Muscle of arm (tissue), 12 donors: ENCODE data around the gene PEX11G. TPM values are rescaled to one million over a fixed set of nuclear protein-coding genes. Genes with fewer than 3 reads are reported as not detected.

Source experiments
- DNase-seq: peaks from one replicate; pipeline ENCODE4 v3.0.0-alpha.2; 2013
- polyA plus RNA-seq, 12 donors: library from polyadenylated mRNA; unstranded; fragments of 120-200 nt; gene quantifications; one replicate each; pipeline ENCODE4 v1.2.1, GENCODE V29; 2013; ENCODE audit not compliant: insufficient read length in 12 of 12

PEX11G gene
- polyA plus RNA-seq, 12 donors = 1.9 to 3.1 (median 2.3) TPM; not detected in 2

GRCh38 chr19:7522072-7522922 lies 33.5 kb upstream of the PEX11G start, which contains the start of gene MCOLN1:
Gene MCOLN1, plus strand, starts transcription at chr19:7522624. Its CDS starts 127 bp downstream, at chr19:7522751.
- DNase-seq = peak; percentile 99

DNA sequence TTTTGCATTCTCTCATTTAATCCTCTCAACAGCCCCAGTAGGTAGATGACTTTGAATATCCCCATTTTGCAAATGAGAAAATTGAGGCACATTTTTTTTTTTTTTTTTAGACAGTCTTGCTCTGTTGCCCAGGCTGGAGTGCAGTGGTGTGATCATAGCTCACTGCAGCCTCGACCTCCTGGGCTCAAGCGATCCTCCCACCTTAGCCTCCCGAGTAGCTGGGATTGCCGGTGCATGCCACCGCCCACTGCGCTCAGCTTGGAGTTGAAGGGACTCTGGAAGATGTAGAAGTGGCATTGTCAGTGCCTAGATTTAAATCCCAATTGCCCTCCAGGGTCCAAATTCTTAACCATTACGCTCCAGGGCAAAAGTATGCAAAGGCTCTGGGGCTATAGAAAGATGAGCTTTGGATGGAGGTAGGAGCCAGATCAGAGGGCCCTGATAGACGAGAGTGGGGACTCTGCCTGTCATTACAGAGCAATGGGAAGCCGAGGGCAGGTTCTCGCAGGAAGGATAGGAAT lies 32.8 kb upstream of the PEX11G start:
- no peak for DNase-seq

- no peak for DNase-seq
These were observed 31.6 kb upstream of the PEX11G start for GRCh38 chr19:7520131-7521051.

DNA sequence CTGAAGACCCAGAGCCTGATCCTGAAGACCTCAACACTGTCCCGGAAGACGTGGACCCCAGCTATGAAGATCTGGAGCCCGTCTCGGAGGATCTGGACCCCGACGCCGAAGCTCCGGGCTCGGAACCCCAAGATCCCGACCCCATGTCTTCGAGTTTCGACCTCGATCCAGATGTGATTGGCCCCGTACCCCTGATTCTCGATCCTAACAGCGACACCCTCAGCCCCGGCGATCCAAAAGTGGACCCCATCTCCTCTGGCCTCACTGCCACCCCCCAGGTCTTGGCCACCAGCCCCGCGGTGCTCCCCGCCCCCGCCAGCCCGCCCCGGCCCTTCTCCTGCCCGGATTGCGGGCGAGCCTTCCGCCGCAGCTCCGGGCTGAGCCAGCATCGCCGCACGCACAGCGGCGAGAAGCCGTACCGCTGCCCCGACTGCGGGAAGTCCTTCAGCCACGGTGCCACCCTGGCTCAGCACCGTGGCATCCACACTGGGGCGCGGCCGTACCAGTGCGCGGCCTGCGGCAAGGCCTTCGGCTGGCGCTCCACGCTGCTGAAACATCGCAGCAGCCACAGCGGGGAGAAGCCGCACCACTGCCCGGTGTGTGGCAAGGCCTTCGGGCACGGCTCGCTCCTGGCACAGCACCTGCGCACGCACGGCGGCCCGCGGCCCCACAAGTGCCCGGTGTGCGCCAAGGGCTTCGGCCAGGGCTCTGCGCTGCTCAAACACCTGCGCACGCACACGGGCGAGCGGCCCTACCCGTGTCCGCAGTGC lies 30.7 kb upstream of the PEX11G start:
- DNase-seq = no peak

DNA sequence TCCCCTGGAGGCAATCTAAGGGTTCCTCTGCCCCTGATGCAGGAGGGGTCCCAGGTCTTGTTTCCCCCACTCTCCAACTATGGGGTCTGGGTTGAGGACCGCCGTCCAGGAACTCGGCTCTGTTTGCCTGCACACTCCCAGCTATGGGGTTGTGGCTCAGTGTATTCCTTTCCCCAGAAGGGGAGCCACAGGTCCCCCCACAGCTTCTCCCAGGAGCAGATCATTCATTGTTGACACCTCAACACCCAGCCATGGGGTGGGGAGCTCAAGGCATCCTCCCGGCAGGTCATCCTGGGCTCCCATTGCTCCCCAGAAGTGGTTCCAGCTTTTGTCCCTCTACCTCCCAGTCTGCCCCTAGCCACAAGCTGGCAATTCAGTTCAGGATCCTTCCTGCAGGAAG lies 28.0 kb upstream of the PEX11G start:
- DNase-seq = no peak

DNA sequence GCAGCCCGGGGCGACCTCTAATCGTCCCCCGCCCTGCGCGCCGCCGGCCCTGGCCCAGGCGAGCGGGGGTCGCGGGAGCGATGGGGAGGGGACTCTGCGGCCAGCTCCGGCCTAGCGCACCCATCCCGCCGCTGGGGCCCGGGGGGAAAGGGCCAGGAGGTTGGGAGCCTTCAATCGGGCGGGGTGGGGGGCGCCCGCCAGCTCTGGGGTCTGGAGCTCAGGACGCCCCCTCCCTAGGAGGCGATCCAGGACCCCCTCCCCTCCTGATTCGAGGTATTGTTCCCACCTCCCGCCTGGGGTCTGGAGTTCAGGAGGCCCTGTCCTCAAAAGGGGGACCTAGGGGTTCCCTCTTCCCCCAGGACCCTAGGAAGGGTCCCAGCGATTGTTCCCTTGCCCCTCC lies 27.5 kb upstream of the PEX11G start:
- no peak for DNase-seq

- DNase-seq = peak; percentile 71
These were observed 26.9 kb upstream of the PEX11G start, which contains the start of gene ZNF358 for GRCh38 chr19:7515645-7516151. Gene ZNF358, plus strand, starts transcription at chr19:7516103. Its CDS starts 3,140 bp downstream, at chr19:7519243.

- DNase-seq = no peak
These were observed 26.3 kb upstream of the PEX11G start for GRCh38 chr19:7515110-7515644.

GRCh38 chr19:7513809-7514642 lies 25.2 kb upstream of the PEX11G start:
- no peak for DNase-seq

- no peak for DNase-seq
These were observed 23.6 kb upstream of the PEX11G start for GRCh38 chr19:7512400-7512851.

DNA sequence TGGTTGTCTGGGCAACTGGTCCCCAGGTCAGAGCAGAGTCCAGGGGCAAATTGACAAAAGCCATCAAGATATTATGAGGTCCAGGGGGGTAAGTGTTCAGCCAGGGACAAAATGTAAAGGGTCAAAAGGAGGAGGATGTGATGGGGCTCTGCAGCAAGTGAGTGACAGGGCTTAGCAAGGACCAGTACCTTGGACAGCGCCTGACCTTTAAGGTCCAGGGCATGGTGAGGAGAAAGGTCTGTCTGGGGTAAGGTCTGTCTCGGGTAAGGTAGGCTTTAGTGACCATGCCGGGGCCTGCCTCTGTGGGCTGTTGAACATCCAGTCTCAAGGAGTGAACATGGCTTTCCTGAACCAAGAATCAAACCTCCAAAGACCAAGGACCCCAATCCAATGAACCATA lies 20.8 kb upstream of the PEX11G start:
- no peak for DNase-seq

GRCh38 chr19:7507884-7508283 lies 19.0 kb upstream of the PEX11G start:
- DNase-seq = no peak

DNA sequence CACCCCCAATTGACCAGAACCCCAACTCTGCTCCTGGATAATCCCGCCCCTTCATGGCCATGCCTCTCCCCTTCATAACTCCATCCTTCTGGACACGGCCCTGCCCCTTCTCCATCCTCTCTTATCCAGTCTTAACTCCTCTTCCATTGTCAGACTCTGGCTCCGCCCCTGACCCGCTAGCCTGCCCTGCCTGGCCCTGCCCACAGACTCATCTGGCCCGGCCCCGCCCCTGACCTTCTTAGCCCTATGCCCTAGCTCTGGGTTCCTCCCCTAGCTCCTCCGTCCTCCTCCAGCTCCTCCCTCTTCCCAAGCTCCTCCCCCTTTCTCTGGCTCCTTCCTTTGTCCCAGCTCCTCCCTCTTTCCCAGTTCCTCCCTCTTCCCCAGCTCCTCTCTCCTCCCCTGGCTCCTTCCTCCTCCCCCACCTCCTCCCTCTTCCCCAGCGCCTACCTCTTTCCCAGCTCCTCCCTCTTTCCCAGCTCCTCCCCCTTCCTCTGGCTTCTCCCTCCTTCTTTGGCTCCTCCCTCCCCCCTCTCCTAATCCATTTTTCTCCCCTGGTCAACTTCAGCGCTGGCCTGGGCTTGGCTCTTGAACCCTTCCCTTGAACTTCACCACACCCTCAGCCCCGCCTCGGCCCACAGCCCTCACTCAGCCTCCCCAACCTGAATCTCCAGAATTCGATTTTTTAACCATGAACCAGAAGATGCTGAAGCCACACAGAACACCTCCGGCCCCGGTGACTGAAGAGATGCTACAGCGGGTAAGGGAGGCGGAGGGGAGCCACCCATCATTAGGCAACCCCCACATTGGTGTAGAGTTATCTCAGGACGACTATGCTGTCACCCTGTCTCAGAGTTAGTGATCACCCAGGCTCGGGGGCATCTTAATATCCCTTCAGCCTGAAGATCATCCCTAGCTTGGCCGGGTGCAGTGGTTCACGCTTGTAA lies 17.8 kb upstream of the PEX11G start:
- DNase-seq = no peak

DNA sequence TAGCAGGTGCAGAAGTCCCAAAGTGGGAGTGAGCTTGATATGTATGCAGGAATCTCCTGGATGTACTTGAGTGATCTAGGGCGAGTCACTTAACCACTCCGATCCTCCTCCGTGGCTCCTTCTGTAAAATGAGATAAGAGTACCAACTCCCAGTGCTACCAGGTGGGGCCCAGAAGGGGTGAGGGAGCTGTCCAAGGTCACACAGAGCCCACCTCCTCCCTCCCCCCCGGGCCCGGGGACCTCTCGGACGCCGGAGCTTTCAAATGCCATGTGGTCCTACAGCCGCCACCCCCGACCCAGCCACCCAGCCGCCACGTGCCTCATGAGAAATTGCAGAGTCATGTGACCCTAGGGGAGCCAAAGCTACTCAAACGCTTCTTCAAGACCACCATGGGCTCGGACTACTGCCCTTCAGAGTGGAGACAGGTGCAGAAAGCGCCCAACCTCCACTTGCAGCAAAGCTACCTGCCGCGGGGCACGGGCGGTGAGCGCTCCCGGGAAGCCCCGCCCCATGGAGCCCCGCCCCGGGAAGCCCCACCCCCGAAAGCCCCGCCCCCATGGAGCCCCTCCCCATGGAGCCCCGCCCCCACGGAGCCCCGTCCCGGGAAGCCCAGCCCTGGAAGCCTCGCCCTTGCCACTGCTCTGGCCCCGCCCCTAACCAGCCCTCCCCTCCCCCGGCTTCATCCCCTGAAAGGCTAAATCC lies 17.0 kb upstream of the PEX11G start:
- DNase-seq = no peak

DNA sequence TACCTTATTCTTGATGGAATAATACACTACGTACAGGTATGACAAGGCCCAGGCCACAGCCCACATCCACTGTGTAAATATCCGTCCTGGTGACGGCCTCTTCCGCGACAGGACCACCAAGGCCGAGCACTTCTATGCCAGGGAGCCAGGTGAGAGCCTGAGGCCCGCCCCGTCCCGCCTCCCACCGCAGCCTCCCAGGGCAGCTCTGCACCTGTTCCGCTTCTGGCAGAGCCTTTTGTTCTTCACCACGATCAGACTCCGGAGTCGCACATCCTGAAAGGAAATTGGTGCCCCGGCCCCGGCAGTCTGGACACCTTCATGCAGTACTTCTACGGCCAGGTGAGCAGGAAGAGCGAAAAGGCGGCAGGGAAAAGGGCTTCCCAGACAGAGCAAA lies 16.4 kb upstream of the PEX11G start:
- no peak for DNase-seq

- DNase-seq = no peak
These were observed 15.8 kb upstream of the PEX11G start for GRCh38 chr19:7504684-7505083.

DNA sequence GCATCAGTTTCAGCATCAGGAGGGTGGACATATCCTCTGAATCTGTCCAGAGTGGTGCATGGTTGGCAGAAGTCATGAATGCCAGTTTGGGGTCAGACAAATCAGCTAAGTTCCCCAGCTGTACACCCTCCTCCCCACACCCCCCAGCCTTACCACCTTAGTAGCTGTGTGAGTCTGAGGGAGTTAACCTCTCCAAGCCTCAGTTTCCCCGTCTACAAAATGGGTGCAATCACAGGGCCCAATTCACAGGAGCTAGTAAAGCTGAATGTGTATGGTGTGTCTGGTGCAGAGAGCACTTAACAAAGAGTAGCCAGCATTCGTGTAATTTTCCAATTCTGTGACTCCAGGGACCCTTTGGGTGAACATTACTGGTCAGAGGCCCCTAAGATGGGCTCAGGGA lies 13.7 kb upstream of the PEX11G start:
- DNase-seq = no peak

DNA sequence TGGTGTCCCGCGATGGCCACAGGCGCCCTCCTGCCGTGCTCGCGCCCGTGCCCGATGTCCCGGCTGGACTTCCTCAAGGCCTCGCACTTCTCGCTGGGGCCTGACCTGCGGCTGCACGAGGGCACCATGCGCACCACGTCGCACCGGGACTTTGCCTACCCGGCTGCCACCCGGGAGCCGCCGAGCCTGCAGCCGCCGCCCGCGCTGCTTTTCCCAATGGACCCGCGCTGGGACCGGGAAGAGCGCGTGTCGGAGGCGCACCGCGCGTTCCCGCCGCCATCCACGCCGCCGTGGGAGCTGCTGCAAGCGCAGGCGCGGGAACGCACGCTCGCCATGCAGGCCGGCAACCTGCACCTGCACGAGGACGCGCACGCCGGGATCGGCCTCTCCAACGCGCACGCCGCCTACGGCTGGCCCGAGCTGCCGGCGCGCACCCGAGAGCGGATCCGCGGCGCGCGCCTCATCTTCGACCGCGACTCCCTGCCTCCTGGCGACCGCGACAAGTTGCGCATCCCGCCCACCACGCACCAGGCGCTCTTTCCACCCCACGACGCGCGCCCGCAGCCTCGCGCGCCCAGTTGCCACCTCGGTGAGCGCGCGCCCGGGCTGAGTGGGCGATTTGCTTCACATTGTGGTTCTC lies 12.1 kb upstream of the PEX11G start:
- no peak for DNase-seq
